Small intestine (tissue), 7 donors: ENCODE data around the gene TMEM17. TPM values are rescaled to one million over a fixed set of nuclear protein-coding genes. Genes with fewer than 3 reads are reported as not detected.

Experiments
- DNase-seq, 2 donors: peaks; one replicate each; pipeline versions ENCODE4 v3.0.0 to v3.0.0-alpha.2; 2013
- FAIRE-seq: peaks from 2 replicates; lab custom pipeline; 2012; peaks lifted over from hg19 to GRCh38; lab: Jason Lieb, UNC
- H3K27ac ChIP-seq, 3 donors: one replicate each; pipeline ENCODE4 v1.5.1; 2013; ENCODE audit warnings: low read length in 2 of 3, mild to moderate bottlenecking in 2 of 3, control low read depth in 1 of 3, inconsistent platforms in 1 of 3, low read depth in 1 of 3, moderate library complexity in 1 of 3
- H3K27me3 ChIP-seq, 3 donors: one replicate each; pipeline ENCODE4 v1.6.1; 2013; ENCODE audit warnings: low read length in 3 of 3, inconsistent platforms in 1 of 3; ENCODE audit not compliant: control insufficient read depth in 3 of 3, insufficient read depth in 3 of 3
- H3K36me3 ChIP-seq, 3 donors: one replicate each; pipeline ENCODE4 v1.6.1; 2013; ENCODE audit warnings: low read length in 3 of 3, inconsistent platforms in 1 of 3, low read depth in 1 of 3, mild to moderate bottlenecking in 1 of 3, moderate library complexity in 1 of 3; ENCODE audit not compliant: control insufficient read depth in 3 of 3, insufficient read depth in 2 of 3
- H3K4me1 ChIP-seq, 3 donors: one replicate each; pipeline ENCODE4 v1.6.1; 2013; ENCODE audit warnings: low read length in 2 of 3, inconsistent platforms in 1 of 3, low read depth in 1 of 3, mild to moderate bottlenecking in 1 of 3, moderate library complexity in 1 of 3; ENCODE audit not compliant: control insufficient read depth in 3 of 3, insufficient read depth in 2 of 3
- H3K4me3 ChIP-seq, 3 donors: one replicate each; pipeline ENCODE4 v1.5.1; 2013; ENCODE audit warnings: low read length in 3 of 3, control low read depth in 1 of 3, inconsistent platforms in 1 of 3, low read depth in 1 of 3, mild to moderate bottlenecking in 1 of 3, moderate library complexity in 1 of 3
- H3K9me3 ChIP-seq, 2 donors: one replicate each; pipeline ENCODE4 v1.6.1; 2013; ENCODE audit warnings: low read depth in 1 of 2, low read length in 1 of 2; ENCODE audit not compliant: control insufficient read depth in 2 of 2, insufficient read depth in 1 of 2
- WGBS, 3 donors: extraction: QIAGEN DNeasy Blood & Tissue Kit; methylation state at CpG; one replicate each; pipeline ENCODE4 v1.1.7; 2013; 5-methylcytosine and 5-hydroxymethylcytosine counted together
- polyA plus RNA-seq, 4 donors: library from polyadenylated mRNA; stranded (reverse) in 3 of 4; unstranded in 1 of 4; fragments of 200-250 nt in 3 of 4; fragments of 120-200 nt in 1 of 4; gene quantifications; one replicate each; pipeline versions ENCODE4 v1.2.1 to v1.2.3, GENCODE V29; 2013
- donor health status: healthy with polysubstance abuse.
- donor health status: control.
- donor health status: control.
- donor health status: Bipolar disorder and iron deficiency.
- donor health status: healthy.

The TMEM17 gene
- polyA plus RNA-seq, 4 donors = 1.2 to 4.1 TPM; not detected in 2

- Histone ChIP-seq H3K36me3 (no peaks in the 10 kb centered on the region), H3K27me3 (no peaks in the 10 kb centered on the region), H3K4me3 (no peak overlapping the region), H3K4me1 (peaks cover 0 to 10% (median 0%) of the 10 kb centered on the region in 3 donors), H3K9me3 (no peaks in the 10 kb centered on the region), H3K27ac (no peak overlapping the region)
- FAIRE-seq (no peak), DNase-seq (no peak)
- 94 to 97% (median 96%) methylated on average over 1 of the region's 1 CpG for WGBS, 3 donors
Observed at GRCh38 chr2:62473246-62473827, 32.7 kb downstream of the TMEM17 start.

DNA sequence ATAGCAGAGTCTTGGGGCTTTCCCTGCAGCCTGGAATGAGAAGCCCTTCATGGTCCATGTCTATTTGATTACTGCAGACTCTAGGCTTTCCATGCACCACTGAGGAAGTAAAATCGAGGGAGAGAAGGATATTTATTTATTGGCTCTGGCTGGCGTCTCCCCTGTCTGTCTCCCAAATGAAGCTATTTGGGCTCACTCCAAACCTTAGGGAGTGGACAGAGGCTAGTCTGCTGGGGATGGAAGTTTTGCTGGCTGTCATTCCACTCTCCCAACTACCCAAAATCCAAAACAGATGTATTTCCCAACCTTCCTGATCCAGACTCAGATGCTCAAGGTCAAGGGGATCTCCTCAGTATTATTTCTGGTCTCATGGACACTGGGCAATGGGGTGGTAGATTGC is 33.7 kb downstream of the TMEM17 start:
- WGBS, 3 donors = 61 to 88% (median 71%) methylated on average over 2 of the region's 2 CpGs
- no peak for FAIRE-seq
- Histone ChIP-seq H3K27me3 (no peaks in the 10 kb centered on the region), H3K9me3 (no peaks in the 10 kb centered on the region), H3K4me3 (no peak overlapping the region), H3K36me3 (no peaks in the 10 kb centered on the region), H3K4me1 (no peaks in the 10 kb centered on the region), H3K27ac (no peak overlapping the region)
- DNase-seq = no peak

- no peaks in the 10 kb centered on the region for H3K27me3 ChIP-seq
- H3K4me3 ChIP-seq = no peak overlapping the region
- H3K36me3 ChIP-seq = no peaks in the 10 kb centered on the region
- 61 to 67% (median 65%) methylated on average over 7 of the region's 7 CpGs for WGBS, 3 donors
- FAIRE-seq (no peak), DNase-seq (no peak)
- H3K9me3 ChIP-seq = no peaks in the 10 kb centered on the region
- no peaks in the 10 kb centered on the region for H3K4me1 ChIP-seq
- no peak overlapping the region for H3K27ac ChIP-seq
Observed at GRCh38 chr2:62471816-62472215, 34.2 kb downstream of the TMEM17 start.

DNA sequence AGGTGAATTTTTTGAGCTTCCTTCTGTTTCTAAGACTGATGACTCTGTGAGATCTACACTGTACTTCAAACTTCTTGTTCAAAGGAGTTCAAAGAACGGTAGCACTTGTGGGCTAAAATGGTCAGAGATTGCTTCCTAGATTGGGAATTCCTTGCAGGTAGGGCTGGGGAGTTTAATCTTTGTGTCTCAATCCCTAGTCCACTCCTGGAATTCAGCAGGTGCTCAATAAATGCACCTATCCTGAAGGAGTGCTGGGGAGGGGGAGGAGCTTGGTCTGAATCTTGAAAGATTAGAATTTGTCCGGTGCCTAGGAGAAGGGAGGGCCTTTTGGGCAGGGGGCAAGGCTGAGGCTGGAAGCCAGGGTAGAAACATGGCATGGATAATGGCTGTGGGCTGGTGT is 34.6 kb downstream of the TMEM17 start:
- no peaks in the 10 kb centered on the region for H3K36me3 ChIP-seq
- 70 to 84% (median 78%) methylated on average over 2 of the region's 2 CpGs for WGBS, 3 donors
- peaks cover 0 to 2% (median 0%) of the 10 kb centered on the region in 3 donors for H3K4me1 ChIP-seq
- no peaks in the 10 kb centered on the region for H3K27me3 ChIP-seq
- H3K27ac ChIP-seq = no peak overlapping the region
- FAIRE-seq (no peak), DNase-seq (no peak)
- H3K4me3 ChIP-seq = no peak overlapping the region
- H3K9me3 ChIP-seq = no peaks in the 10 kb centered on the region

GRCh38 chr2:62469548-62469947 is 36.4 kb downstream of the TMEM17 start:
- H3K4me3 ChIP-seq = no peak overlapping the region
- H3K27ac ChIP-seq = no peak overlapping the region
- DNase-seq (no peak), FAIRE-seq (no peak)
- 90 to 96% (median 95%) methylated on average over 2 of the region's 2 CpGs for WGBS, 3 donors
- no peaks in the 10 kb centered on the region for H3K36me3 ChIP-seq
- H3K9me3 ChIP-seq = no peaks in the 10 kb centered on the region
- no peaks in the 10 kb centered on the region for H3K27me3 ChIP-seq
- peaks cover 0 to 3% (median 0%) of the 10 kb centered on the region in 3 donors for H3K4me1 ChIP-seq

GRCh38 chr2:62469114-62469513 is 36.9 kb downstream of the TMEM17 start:
- WGBS, 3 donors = 41 to 86% (median 79%) methylated on average over 1 of the region's 1 CpG
- peaks cover 0 to 3% (median 0%) of the 10 kb centered on the region in 3 donors for H3K4me1 ChIP-seq
- H3K36me3 ChIP-seq = no peaks in the 10 kb centered on the region
- no peaks in the 10 kb centered on the region for H3K9me3 ChIP-seq
- no peaks in the 10 kb centered on the region for H3K27me3 ChIP-seq
- no peak overlapping the region for H3K27ac ChIP-seq
- FAIRE-seq (no peak), DNase-seq (no peak)
- H3K4me3 ChIP-seq = no peak overlapping the region

- no peaks in the 10 kb centered on the region for H3K36me3 ChIP-seq
- WGBS, 3 donors = 68 to 71% (median 68%) methylated on average over 8 of the region's 8 CpGs
- no peak overlapping the region for H3K27ac ChIP-seq
- FAIRE-seq (no peak), DNase-seq (no peak)
- H3K9me3 ChIP-seq = no peaks in the 10 kb centered on the region
- no peak overlapping the region for H3K4me3 ChIP-seq
- H3K4me1 ChIP-seq = peaks cover 0 to 8% (median 0%) of the 10 kb centered on the region in 3 donors
- H3K27me3 ChIP-seq = no peaks in the 10 kb centered on the region
Observed at GRCh38 chr2:62467475-62468321, 38.3 kb downstream of the TMEM17 start.

DNA sequence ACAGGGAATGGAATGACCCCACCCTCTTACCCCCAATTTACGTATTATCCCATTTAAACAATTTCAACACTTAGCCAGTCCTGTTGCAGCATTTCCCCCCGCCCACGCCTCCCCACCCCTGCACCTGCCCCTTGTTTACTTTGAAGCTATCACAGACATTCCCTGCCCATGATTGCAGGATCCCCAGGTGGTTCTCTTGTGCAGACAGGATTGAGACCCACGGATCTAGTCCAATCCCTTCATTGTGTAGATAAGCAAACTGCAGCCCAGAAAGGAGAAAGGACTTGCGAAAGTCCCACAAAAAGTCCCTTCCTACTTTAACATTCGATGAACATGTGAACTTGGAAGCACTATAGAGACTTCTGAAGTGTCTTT is 38.9 kb downstream of the TMEM17 start:
- WGBS, 3 donors = 63 to 76% (median 76%) methylated on average over 6 of the region's 6 CpGs
- H3K4me1 ChIP-seq = peaks cover 0 to 10% (median 0%) of the 10 kb centered on the region in 3 donors
- H3K27me3 ChIP-seq = no peaks in the 10 kb centered on the region
- H3K36me3 ChIP-seq = no peaks in the 10 kb centered on the region
- H3K4me3 ChIP-seq = no peak overlapping the region
- no peak overlapping the region for H3K27ac ChIP-seq
- H3K9me3 ChIP-seq = no peaks in the 10 kb centered on the region
- DNase-seq (no peak), FAIRE-seq (no peak)
